ENCODE data around the gene MAPK1IP1L.

The MAPK1IP1L gene

GRCh38 chr14:55103971-55104954 is 52.8 kb downstream of the MAPK1IP1L start:
- Histone ChIP-seq H3K27ac (ENCODE audit: low read depth, low read length) (peak overlapping the region; percentile 91), H3K9ac (ENCODE audit: low read depth in 1 of 2, low read length in 2 of 2) (peak overlapping the region; percentile 63 to 77), H3K27me3 (ENCODE audit: control insufficient read depth in 1 of 2, insufficient read depth in 2 of 2, low read length in 2 of 2) (no peaks in the 10 kb centered on the region), H3K9me3 (ENCODE audit: control insufficient read depth in 1 of 2, low read length in 2 of 2) (peaks cover 0 to 6% of the 10 kb centered on the region in 2 donors), H3K4me3 (ENCODE audit: low read depth in 1 of 2, low read length in 2 of 2) (no peak overlapping the region), H3K4me1 (ENCODE audit: control insufficient read depth in 1 of 2, insufficient read depth in 2 of 2, low read length in 2 of 2) (peaks cover 43 to 65% of the 10 kb centered on the region in 2 donors), H3K36me3 (ENCODE audit: control insufficient read depth in 1 of 2, insufficient read depth in 2 of 2, low read length in 2 of 2) (no peaks in the 10 kb centered on the region)

- Histone ChIP-seq H3K27ac (ENCODE audit: low read depth, low read length) (no peak overlapping the region), H3K4me3 (ENCODE audit: low read depth in 1 of 2, low read length in 2 of 2) (no peak overlapping the region), H3K9ac (ENCODE audit: low read depth in 1 of 2, low read length in 2 of 2) (no peak overlapping the region), H3K27me3 (ENCODE audit: control insufficient read depth in 1 of 2, insufficient read depth in 2 of 2, low read length in 2 of 2) (no peaks in the 10 kb centered on the region), H3K9me3 (ENCODE audit: control insufficient read depth in 1 of 2, low read length in 2 of 2) (peaks cover 0 to 6% of the 10 kb centered on the region in 2 donors), H3K4me1 (ENCODE audit: control insufficient read depth in 1 of 2, insufficient read depth in 2 of 2, low read length in 2 of 2) (peaks cover 43 to 59% of the 10 kb centered on the region in 2 donors), H3K36me3 (ENCODE audit: control insufficient read depth in 1 of 2, insufficient read depth in 2 of 2, low read length in 2 of 2) (no peaks in the 10 kb centered on the region)
Measured at GRCh38 chr14:55105991-55106390, 54.5 kb downstream of the MAPK1IP1L start.

GRCh38 chr14:55107766-55108554 is 56.5 kb downstream of the MAPK1IP1L start:
- Histone ChIP-seq H3K9ac (ENCODE audit: low read depth in 1 of 2, low read length in 2 of 2) (peak overlapping the region; percentile 25 to 64), H3K4me3 (ENCODE audit: low read depth in 1 of 2, low read length in 2 of 2) (peak overlapping the region in 1 of 2 donors; percentile 19)

GRCh38 chr14:55109836-55110235 is 58.4 kb downstream of the MAPK1IP1L start:
- H3K9ac ChIP-seq (ENCODE audit: low read depth in 1 of 2, low read length in 2 of 2) = no peak overlapping the region
- H3K36me3 ChIP-seq (ENCODE audit: control insufficient read depth in 1 of 2, insufficient read depth in 2 of 2, low read length in 2 of 2) = no peaks in the 10 kb centered on the region
- no peak overlapping the region for H3K4me3 ChIP-seq (ENCODE audit: low read depth in 1 of 2, low read length in 2 of 2)
- H3K4me1 ChIP-seq (ENCODE audit: control insufficient read depth in 1 of 2, insufficient read depth in 2 of 2, low read length in 2 of 2) = peaks cover 17 to 32% of the 10 kb centered on the region in 2 donors
- no peak overlapping the region for H3K27ac ChIP-seq (ENCODE audit: low read depth, low read length)
- no peaks in the 10 kb centered on the region for H3K27me3 ChIP-seq (ENCODE audit: control insufficient read depth in 1 of 2, insufficient read depth in 2 of 2, low read length in 2 of 2)
- no peaks in the 10 kb centered on the region for H3K9me3 ChIP-seq (ENCODE audit: control insufficient read depth in 1 of 2, low read length in 2 of 2)

More at GRCh38 chr14:55107766-55108554, 56.5 kb downstream of the MAPK1IP1L start:
- peaks cover 0 to 6% of the 10 kb centered on the region in 2 donors for H3K9me3 ChIP-seq (ENCODE audit: control insufficient read depth in 1 of 2, low read length in 2 of 2)
- peaks cover 29 to 42% of the 10 kb centered on the region in 2 donors for H3K4me1 ChIP-seq (ENCODE audit: control insufficient read depth in 1 of 2, insufficient read depth in 2 of 2, low read length in 2 of 2)
- H3K27ac ChIP-seq (ENCODE audit: low read depth, low read length) = peak overlapping the region; percentile 95
- H3K36me3 ChIP-seq (ENCODE audit: control insufficient read depth in 1 of 2, insufficient read depth in 2 of 2, low read length in 2 of 2) = no peaks in the 10 kb centered on the region
- no peaks in the 10 kb centered on the region for H3K27me3 ChIP-seq (ENCODE audit: control insufficient read depth in 1 of 2, insufficient read depth in 2 of 2, low read length in 2 of 2)

GRCh38 chr14:55111122-55111708 is 59.8 kb downstream of the MAPK1IP1L start:
- Histone ChIP-seq H3K4me1 (ENCODE audit: control insufficient read depth in 1 of 2, insufficient read depth in 2 of 2, low read length in 2 of 2) (peaks cover 22 to 36% of the 10 kb centered on the region in 2 donors), H3K4me3 (ENCODE audit: low read depth in 1 of 2, low read length in 2 of 2) (no peak overlapping the region), H3K27me3 (ENCODE audit: control insufficient read depth in 1 of 2, insufficient read depth in 2 of 2, low read length in 2 of 2) (no peaks in the 10 kb centered on the region), H3K9ac (ENCODE audit: low read depth in 1 of 2, low read length in 2 of 2) (no peak overlapping the region), H3K36me3 (ENCODE audit: control insufficient read depth in 1 of 2, insufficient read depth in 2 of 2, low read length in 2 of 2) (no peaks in the 10 kb centered on the region), H3K9me3 (ENCODE audit: control insufficient read depth in 1 of 2, low read length in 2 of 2) (no peaks in the 10 kb centered on the region), H3K27ac (ENCODE audit: low read depth, low read length) (no peak overlapping the region)

GRCh38 chr14:55114720-55115119 is 63.3 kb downstream of the MAPK1IP1L start:
- Histone ChIP-seq H3K9ac (ENCODE audit: low read depth in 1 of 2, low read length in 2 of 2) (no peak overlapping the region), H3K27ac (ENCODE audit: low read depth, low read length) (no peak overlapping the region), H3K9me3 (ENCODE audit: control insufficient read depth in 1 of 2, low read length in 2 of 2) (no peaks in the 10 kb centered on the region), H3K36me3 (ENCODE audit: control insufficient read depth in 1 of 2, insufficient read depth in 2 of 2, low read length in 2 of 2) (no peaks in the 10 kb centered on the region), H3K4me1 (ENCODE audit: control insufficient read depth in 1 of 2, insufficient read depth in 2 of 2, low read length in 2 of 2) (peaks cover 24 to 46% of the 10 kb centered on the region in 2 donors), H3K27me3 (ENCODE audit: control insufficient read depth in 1 of 2, insufficient read depth in 2 of 2, low read length in 2 of 2) (no peaks in the 10 kb centered on the region), H3K4me3 (ENCODE audit: low read depth in 1 of 2, low read length in 2 of 2) (no peak overlapping the region)

- Histone ChIP-seq H3K27ac (ENCODE audit: low read depth, low read length) (peak overlapping the region; percentile 53), H3K9me3 (ENCODE audit: control insufficient read depth in 1 of 2, low read length in 2 of 2) (no peaks in the 10 kb centered on the region), H3K27me3 (ENCODE audit: control insufficient read depth in 1 of 2, insufficient read depth in 2 of 2, low read length in 2 of 2) (no peaks in the 10 kb centered on the region), H3K36me3 (ENCODE audit: control insufficient read depth in 1 of 2, insufficient read depth in 2 of 2, low read length in 2 of 2) (no peaks in the 10 kb centered on the region), H3K4me3 (ENCODE audit: low read depth in 1 of 2, low read length in 2 of 2) (no peak overlapping the region), H3K9ac (ENCODE audit: low read depth in 1 of 2, low read length in 2 of 2) (no peak overlapping the region), H3K4me1 (ENCODE audit: control insufficient read depth in 1 of 2, insufficient read depth in 2 of 2, low read length in 2 of 2) (peaks cover 31 to 53% of the 10 kb centered on the region in 2 donors)
Measured at GRCh38 chr14:55115460-55115859, 64.0 kb downstream of the MAPK1IP1L start.

GRCh38 chr14:55115861-55116245 is 64.4 kb downstream of the MAPK1IP1L start:
- H3K9me3 ChIP-seq (ENCODE audit: control insufficient read depth in 1 of 2, low read length in 2 of 2) = no peaks in the 10 kb centered on the region
- H3K4me1 ChIP-seq (ENCODE audit: control insufficient read depth in 1 of 2, insufficient read depth in 2 of 2, low read length in 2 of 2) = peaks cover 35 to 57% of the 10 kb centered on the region in 2 donors
- H3K27me3 ChIP-seq (ENCODE audit: control insufficient read depth in 1 of 2, insufficient read depth in 2 of 2, low read length in 2 of 2) = no peaks in the 10 kb centered on the region
- H3K9ac ChIP-seq (ENCODE audit: low read depth in 1 of 2, low read length in 2 of 2) = peak overlapping the region in 1 of 2 donors; percentile 38
- no peaks in the 10 kb centered on the region for H3K36me3 ChIP-seq (ENCODE audit: control insufficient read depth in 1 of 2, insufficient read depth in 2 of 2, low read length in 2 of 2)
- H3K27ac ChIP-seq (ENCODE audit: low read depth, low read length) = no peak overlapping the region
- no peak overlapping the region for H3K4me3 ChIP-seq (ENCODE audit: low read depth in 1 of 2, low read length in 2 of 2)

- H3K4me1 ChIP-seq (ENCODE audit: control insufficient read depth in 1 of 2, insufficient read depth in 2 of 2, low read length in 2 of 2) = peaks cover 37 to 63% of the 10 kb centered on the region in 2 donors
- H3K36me3 ChIP-seq (ENCODE audit: control insufficient read depth in 1 of 2, insufficient read depth in 2 of 2, low read length in 2 of 2) = no peaks in the 10 kb centered on the region
- H3K4me3 ChIP-seq (ENCODE audit: low read depth in 1 of 2, low read length in 2 of 2) = peak overlapping the region; percentile 13 to 36
- H3K27me3 ChIP-seq (ENCODE audit: control insufficient read depth in 1 of 2, insufficient read depth in 2 of 2, low read length in 2 of 2) = no peaks in the 10 kb centered on the region
- peak overlapping the region; percentile 27 to 38 for H3K9ac ChIP-seq (ENCODE audit: low read depth in 1 of 2, low read length in 2 of 2)
- peak overlapping the region; percentile 75 for H3K27ac ChIP-seq (ENCODE audit: low read depth, low read length)
- H3K9me3 ChIP-seq (ENCODE audit: control insufficient read depth in 1 of 2, low read length in 2 of 2) = no peaks in the 10 kb centered on the region
Measured at GRCh38 chr14:55116246-55117030, 65.0 kb downstream of the MAPK1IP1L start.

All from duodenal mucosa (tissue), 2 donors.